Fibroblast of the aortic adventitia (primary cell): ENCODE measurements around the gene BMI1. TPM values are rescaled to one million over a fixed set of nuclear protein-coding genes. Genes with fewer than 3 reads are reported as not detected.

ENCODE experiments used
- DNase-seq: peaks from one replicate; pipeline ENCODE4 v3.0.0-alpha.2; 2010; ENCODE audit warnings: low read depth
- H3K4me3 ChIP-seq: 2 replicates; pipeline ENCODE4 v1.5.1; 2011; ENCODE audit warnings: low read depth, mild to moderate bottlenecking, control low read depth, low read length, moderate library complexity
- total RNA-seq: library from RNA; depleted of rRNA; stranded (reverse); fragments of >200 nt; gene quantifications from 2 replicates; pipeline ENCODE4 v1.2.3, GENCODE V29; 2012; ENCODE audit warnings: low replicate concordance
- TF ChIP-seq, protein P1 (sequence below): IDR thresholded peaks from 2 replicates; pipeline ENCODE4 v1.5.1; 2011; ENCODE audit warnings: mild to moderate bottlenecking, low read length, control low read depth, inconsistent platforms; ENCODE audit not compliant: insufficient read depth

The BMI1 gene
- total RNA-seq, 1 donor, result 60.9 TPM

DNA sequence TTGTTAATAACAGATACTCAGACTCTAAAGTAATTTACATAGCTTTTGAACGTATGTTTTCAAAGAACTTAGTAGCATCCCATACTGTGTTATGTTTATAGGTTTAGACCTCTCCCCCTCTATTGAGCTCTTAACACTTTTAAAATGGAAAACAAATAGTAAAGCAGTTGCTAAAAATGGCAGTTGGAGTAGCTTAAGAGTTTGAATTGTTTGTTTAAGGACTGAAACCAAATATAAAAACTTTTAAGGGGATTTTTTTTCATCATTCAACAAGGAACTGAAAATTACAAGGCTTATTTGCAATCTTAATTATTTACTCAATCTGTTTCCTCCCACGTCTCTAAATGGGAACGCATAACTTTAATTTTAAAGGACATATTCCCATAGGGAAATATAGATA lies 22.8 kb downstream of the BMI1 start:
- no peak overlapping the region for H3K4me3 ChIP-seq
- TF ChIP-seq, protein P1, sequence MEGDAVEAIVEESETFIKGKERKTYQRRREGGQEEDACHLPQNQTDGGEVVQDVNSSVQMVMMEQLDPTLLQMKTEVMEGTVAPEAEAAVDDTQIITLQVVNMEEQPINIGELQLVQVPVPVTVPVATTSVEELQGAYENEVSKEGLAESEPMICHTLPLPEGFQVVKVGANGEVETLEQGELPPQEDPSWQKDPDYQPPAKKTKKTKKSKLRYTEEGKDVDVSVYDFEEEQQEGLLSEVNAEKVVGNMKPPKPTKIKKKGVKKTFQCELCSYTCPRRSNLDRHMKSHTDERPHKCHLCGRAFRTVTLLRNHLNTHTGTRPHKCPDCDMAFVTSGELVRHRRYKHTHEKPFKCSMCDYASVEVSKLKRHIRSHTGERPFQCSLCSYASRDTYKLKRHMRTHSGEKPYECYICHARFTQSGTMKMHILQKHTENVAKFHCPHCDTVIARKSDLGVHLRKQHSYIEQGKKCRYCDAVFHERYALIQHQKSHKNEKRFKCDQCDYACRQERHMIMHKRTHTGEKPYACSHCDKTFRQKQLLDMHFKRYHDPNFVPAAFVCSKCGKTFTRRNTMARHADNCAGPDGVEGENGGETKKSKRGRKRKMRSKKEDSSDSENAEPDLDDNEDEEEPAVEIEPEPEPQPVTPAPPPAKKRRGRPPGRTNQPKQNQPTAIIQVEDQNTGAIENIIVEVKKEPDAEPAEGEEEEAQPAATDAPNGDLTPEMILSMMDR, result no peak
- DNase-seq, result no peak

DNA sequence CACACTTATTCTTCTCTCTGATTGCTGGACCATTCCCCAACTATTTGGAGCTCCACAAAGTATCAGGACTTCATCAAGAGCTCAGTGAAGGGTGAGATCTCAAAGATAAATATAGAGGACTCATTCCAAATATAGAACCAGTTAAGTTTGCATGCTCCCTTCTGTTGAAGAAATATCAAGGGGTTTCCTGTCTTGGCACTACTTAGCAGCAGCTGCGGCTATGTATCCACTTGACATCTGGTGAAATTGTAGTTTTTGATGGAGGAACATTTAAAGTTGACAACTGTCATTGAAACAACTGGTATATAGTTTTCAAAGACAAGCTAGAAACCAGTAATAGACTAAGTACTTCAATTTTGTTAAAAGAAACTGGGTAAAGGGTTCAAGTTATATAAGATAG lies 23.4 kb downstream of the BMI1 start:
- DNase-seq, result no peak
- TF ChIP-seq, protein P1, result no peak

DNA sequence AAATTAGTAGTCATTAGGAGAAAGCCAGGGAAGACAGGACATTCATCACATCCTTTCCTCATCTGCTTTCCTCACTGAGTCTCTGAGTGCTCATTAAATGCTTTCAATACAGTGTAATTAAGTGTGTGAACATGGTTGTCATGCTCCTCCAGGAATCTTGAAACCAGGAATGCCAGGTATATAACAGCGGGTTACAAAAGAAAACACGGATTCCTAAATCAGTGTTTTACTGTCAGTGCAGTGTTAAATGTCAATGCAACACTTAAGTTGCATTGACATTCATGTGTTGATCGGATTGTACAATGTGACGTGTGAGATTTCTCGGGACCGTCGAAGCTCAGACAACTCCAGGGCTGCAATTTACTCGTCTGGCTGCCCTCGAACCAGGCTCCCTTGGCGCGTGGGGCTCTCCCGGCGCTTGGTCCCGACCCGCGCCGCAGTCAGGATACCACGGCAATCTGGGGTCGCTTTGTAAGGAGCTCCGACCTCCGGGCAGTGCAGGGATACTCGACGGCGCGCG lies 23.9 kb downstream of the BMI1 start:
- H3K4me3 ChIP-seq, result no peak overlapping the region
- DNase-seq, result no peak
- TF ChIP-seq, protein P1, result no peak

More for the DNA sequence above, 23.4 kb downstream of the BMI1 start:
- no peak overlapping the region for H3K4me3 ChIP-seq

- TF ChIP-seq, protein P1, result no peak
- no peak within 1 kb of the TSS for H3K4me3 ChIP-seq
- no peak for DNase-seq
Measured at GRCh38 chr10:22345301-22346095, 24.6 kb downstream of the BMI1 start, which contains the start of gene SPAG6. TSS of gene SPAG6 (plus strand) at chr10:22345496. CDS start at chr10:22345612, 116 bp downstream.

DNA sequence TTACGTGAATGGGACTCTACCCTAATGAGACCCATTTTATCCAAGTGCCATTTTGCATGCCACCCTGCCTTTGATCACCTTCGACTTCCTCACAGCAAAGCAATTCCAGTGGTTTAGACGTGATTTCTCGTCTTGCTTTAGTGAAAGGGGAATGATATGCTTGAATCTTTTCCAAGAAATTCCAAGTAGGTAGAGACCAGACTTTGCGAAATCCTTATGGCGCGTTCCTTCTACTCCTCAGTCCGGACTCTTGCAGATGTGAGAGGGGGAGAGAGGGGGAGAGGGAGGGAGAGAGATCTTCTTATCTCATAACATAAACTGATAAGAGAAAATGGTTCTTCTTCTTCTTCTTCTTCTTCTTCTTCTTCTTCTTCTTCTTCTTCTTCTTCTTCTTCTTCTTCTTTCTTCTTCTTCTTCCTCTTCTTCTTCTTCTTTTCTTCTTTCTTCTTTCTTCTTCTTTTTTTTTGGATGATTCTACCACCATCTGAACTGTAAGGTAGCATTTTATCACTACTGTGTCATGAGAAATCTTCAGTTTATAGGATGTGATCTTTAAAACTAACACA lies 25.3 kb downstream of the BMI1 start:
- H3K4me3 ChIP-seq, result no peak overlapping the region
- DNase-seq, result no peak
- TF ChIP-seq, protein P1, result no peak

- TF ChIP-seq, protein P1, result no peak
- no peak for DNase-seq
- H3K4me3 ChIP-seq, result no peak overlapping the region
Measured at GRCh38 chr10:22349755-22350154, 28.9 kb downstream of the BMI1 start.
